Testis (tissue), 3 donors: Measurements from ENCODE around the gene CAMTA1. TPM values are rescaled to one million over a fixed set of nuclear protein-coding genes. Genes with fewer than 3 reads are reported as not detected.

ENCODE experiments used
- DNase-seq: peaks from one replicate; pipeline ENCODE4 v3.0.0-alpha.2; 2019
- H3K27ac ChIP-seq, 2 donors: fragments of 200-600 bp; sonication (generic); one replicate each; pipeline ENCODE4 v1.5.1; 2019
- H3K27me3 ChIP-seq: fragments of 200-600 bp; sonication (generic); one replicate; pipeline ENCODE4 v1.5.1; 2019
- H3K36me3 ChIP-seq: fragments of 200-600 bp; sonication (generic); one replicate; pipeline ENCODE4 v1.5.1; 2017; ENCODE audit warnings: low read depth; ENCODE audit errors: missing control alignments
- H3K4me1 ChIP-seq: fragments of 200-600 bp; sonication (generic); one replicate; pipeline ENCODE4 v1.5.1; 2019
- H3K4me3 ChIP-seq, 2 donors: fragments of 200-600 bp; sonication (generic); one replicate each; pipeline ENCODE4 v1.5.1; 2017 to 2019
- H3K9me3 ChIP-seq: fragments of 200-600 bp; sonication (generic); one replicate; pipeline ENCODE4 v1.5.1; 2017
- CTCF ChIP-seq, 3 experiments: fragments of 450-650 bp in 2 of 3; fragments of 200-600 bp in 1 of 3; sonication (generic) in 1 of 3; IDR thresholded peaks; one replicate each; pipeline ENCODE4 v1.5.1; 2016 to 2019; ENCODE audit warnings: antibody characterized with exemption in 3 of 3, mild to moderate bottlenecking in 2 of 3, moderate library complexity in 1 of 3
- POLR2A ChIP-seq: fragments of 450-650 bp; IDR thresholded peaks from one replicate; pipeline ENCODE4 v1.6.1; 2017; ENCODE audit warnings: antibody characterized with exemption, mild to moderate bottlenecking, moderate library complexity
- WGBS, 2 donors: methylation state at CpG; one replicate each; pipeline ENCODE4 v1.1.5; 2018; 5-methylcytosine and 5-hydroxymethylcytosine counted together
- intact Hi-C: fragments of 100-400 bp; cut with DNase I; formaldehyde crosslinking; loops from one replicate; pipeline ENCODE4 v1.15.1; 2023; ENCODE audit warnings: low total_unique reads
- polyA plus RNA-seq: library from polyadenylated mRNA; stranded (reverse); fragments of 350-450 nt; fragmentation: Illumina TruSeq; extraction: RNeasy Lipid Tissue Mini Kit (QIAGEN cat#74804); gene quantifications from one replicate; pipeline ENCODE4 v1.2.3, GENCODE V29; 2014; ENCODE audit warnings: low read depth, low replicate concordance; ENCODE audit not compliant: insufficient read depth
- total RNA-seq, 2 donors: library from RNA; depleted of rRNA; stranded (reverse); fragments of >200 nt; gene quantifications; one replicate each; pipeline ENCODE4 v1.2.3, GENCODE V29; 2016

CAMTA1 gene
- total and polyA plus RNA-seq, 3 donors from 2014 or later = 116 to 158 (median 119) TPM

GRCh38 chr1:7346600-7347570 lies 561.6 kb downstream of the CAMTA1 start:
- Histone ChIP-seq H3K9me3 (no peaks in the 10 kb centered on the region), H3K27ac (no peak overlapping the region), H3K4me1 (no peaks in the 10 kb centered on the region), H3K4me3 (no peak overlapping the region), H3K27me3 (no peaks in the 10 kb centered on the region), H3K36me3 (no peaks in the 10 kb centered on the region)
- intact Hi-C loops = no loop called here
- TF ChIP-seq CTCF (IDR thresholded peaks at IDR 0.05) (no peak), POLR2A (no peak)
- no peak for DNase-seq
- 58 to 67% methylated on average over 23 to 24 of the region's 24 CpGs for WGBS, 2 donors

GRCh38 chr1:7348073-7348472 lies 562.8 kb downstream of the CAMTA1 start:
- TF ChIP-seq CTCF (IDR thresholded peaks at IDR 0.05) = no peak
- intact Hi-C loops = no loop called here
- no peak for DNase-seq

GRCh38 chr1:7348580-7348979 lies 563.3 kb downstream of the CAMTA1 start:
- intact Hi-C loops = no loop called here
- no peak for TF ChIP-seq POLR2A
- Histone ChIP-seq H3K4me1 (no peaks in the 10 kb centered on the region), H3K27me3 (no peaks in the 10 kb centered on the region), H3K36me3 (no peaks in the 10 kb centered on the region), H3K4me3 (no peak overlapping the region), H3K27ac (no peak overlapping the region), H3K9me3 (no peaks in the 10 kb centered on the region)
- no peak for DNase-seq
- 92% methylated on average over 10 of the region's 10 CpGs for WGBS, 2 donors

More at GRCh38 chr1:7348073-7348472, 562.8 kb downstream of the CAMTA1 start:
- no peaks in the 10 kb centered on the region for H3K27me3 ChIP-seq
- H3K9me3 ChIP-seq = no peaks in the 10 kb centered on the region
- no peaks in the 10 kb centered on the region for H3K36me3 ChIP-seq
- no peak overlapping the region for H3K4me3 ChIP-seq
- no peaks in the 10 kb centered on the region for H3K4me1 ChIP-seq
- WGBS, 2 donors = 71 to 87% methylated on average over 9 to 10 of the region's 10 CpGs
- H3K27ac ChIP-seq = no peak overlapping the region

- Histone ChIP-seq H3K27ac (no peak overlapping the region), H3K27me3 (no peaks in the 10 kb centered on the region), H3K9me3 (no peaks in the 10 kb centered on the region), H3K4me3 (no peak overlapping the region), H3K4me1 (no peaks in the 10 kb centered on the region), H3K36me3 (no peaks in the 10 kb centered on the region)
- intact Hi-C loops = no loop called here
- 90 to 95% methylated on average over 7 to 8 of the region's 8 CpGs for WGBS, 2 donors
- TF ChIP-seq POLR2A (no peak), CTCF (IDR thresholded peaks at IDR 0.05) (no peak)
- no peak for DNase-seq
Measured at GRCh38 chr1:7350804-7351203, 565.5 kb downstream of the CAMTA1 start.

- TF ChIP-seq CTCF (IDR thresholded peaks at IDR 0.05) (no peak), POLR2A (no peak)
- Histone ChIP-seq H3K9me3 (no peaks in the 10 kb centered on the region), H3K27me3 (no peaks in the 10 kb centered on the region), H3K4me3 (no peak overlapping the region), H3K36me3 (no peaks in the 10 kb centered on the region), H3K27ac (no peak overlapping the region), H3K4me1 (no peaks in the 10 kb centered on the region)
- 71 to 83% methylated on average over 7 to 13 of the region's 13 CpGs for WGBS, 2 donors
- no peak for DNase-seq
- intact Hi-C loops = no loop called here
Measured at GRCh38 chr1:7351649-7352048, 566.4 kb downstream of the CAMTA1 start.
